Lung (tissue), 12 donors: ENCODE data around the gene QPCT. TPM values are rescaled to one million over a fixed set of nuclear protein-coding genes. Genes with fewer than 3 reads are reported as not detected.

Experiments used
- ATAC-seq: fragments of 200-7000 bp; cut with Tn5 transposase; one replicate; pipeline ENCODE4 v1.9.1; 2020; ENCODE audit warnings: moderate number of reproducible peaks; ENCODE audit not compliant: insufficient read depth, low FRiP score
- DNase-seq, 3 donors: peaks; one replicate each; pipeline ENCODE4 v3.0.0-alpha.2; 2013 to 2017
- H3K27ac ChIP-seq, 2 donors: one replicate each; pipeline ENCODE4 v1.5.1; 2013; ENCODE audit warnings: mild to moderate bottlenecking in 2 of 2, moderate library complexity in 2 of 2, control low read depth in 1 of 2, inconsistent platforms in 1 of 2, low read depth in 1 of 2, low read length in 1 of 2
- H3K27me3 ChIP-seq, 3 donors: one replicate each; pipeline ENCODE4 v1.5.1; 2013; ENCODE audit warnings: low read length in 2 of 3; ENCODE audit not compliant: control insufficient read depth in 3 of 3, insufficient read depth in 3 of 3
- H3K36me3 ChIP-seq, 4 donors: one replicate each; pipeline ENCODE4 v1.5.1; 2013; ENCODE audit warnings: low read length in 4 of 4, mild to moderate bottlenecking in 1 of 4, moderate library complexity in 1 of 4; ENCODE audit not compliant: control insufficient read depth in 4 of 4, insufficient read depth in 4 of 4
- H3K4me1 ChIP-seq, 5 donors: one replicate each; pipeline ENCODE4 v1.5.1; 2013; ENCODE audit warnings: low read length in 5 of 5, mild to moderate bottlenecking in 2 of 5, moderate library complexity in 1 of 5; ENCODE audit not compliant: control insufficient read depth in 5 of 5, insufficient read depth in 5 of 5
- H3K4me3 ChIP-seq: one replicate; pipeline ENCODE4 v1.5.1; 2013; ENCODE audit warnings: mild to moderate bottlenecking, control low read depth, moderate library complexity
- H3K9ac ChIP-seq, 2 donors: one replicate each; pipeline ENCODE4 v1.5.1; 2013; ENCODE audit warnings: low read length in 2 of 2, control low read depth in 1 of 2; ENCODE audit not compliant: insufficient read depth in 1 of 2
- H3K9me3 ChIP-seq, 4 donors: one replicate each; pipeline ENCODE4 v1.5.1; 2013; ENCODE audit warnings: low read length in 3 of 4, mild to moderate bottlenecking in 1 of 4, moderate library complexity in 1 of 4; ENCODE audit not compliant: control insufficient read depth in 4 of 4, insufficient read depth in 3 of 4
- CTCF ChIP-seq: IDR thresholded peaks from 2 replicates; pipeline ENCODE4 v1.5.1; 2012; ENCODE audit warnings: mild to moderate bottlenecking; ENCODE audit errors: control extremely low read depth, extremely low read depth
- WGBS, 2 donors: extraction: QIAGEN DNeasy Blood & Tissue Kit; methylation state at CpG; one replicate each; pipeline ENCODE4 v1.1.7; 2013; 5-methylcytosine and 5-hydroxymethylcytosine counted together
- polyA plus RNA-seq, 2 donors: library from polyadenylated mRNA; stranded (reverse); fragments of 200-250 nt; gene quantifications; one replicate each; pipeline ENCODE4 v1.2.1, GENCODE V29; 2013
- total RNA-seq, 2 donors: library from RNA; depleted of rRNA in 1 of 2; stranded (reverse); fragments of >200 nt in 1 of 2; gene quantifications; one replicate each; pipeline ENCODE4 v1.2.1, GENCODE V29; 2014 to 2021
- donor health status: control.
- donor health status: control.
- donor health status: Bipolar disorder and iron deficiency.
- donor health status: healthy.
- donor health status: DM: yes; HTN: yes; CAD: no.

The QPCT gene
- total and polyA plus RNA-seq, 4 donors: 3.0 to 34.1 (median 7.4) TPM

- H3K27me3 ChIP-seq: no peaks in the 10 kb centered on the region
- TF ChIP-seq CTCF: no peak
- peaks cover 0 to 8% (median 0%) of the 10 kb centered on the region in 5 donors for H3K4me1 ChIP-seq
- ATAC-seq: no peak
- DNase-seq: no peak
- no peak overlapping the region for H3K4me3 ChIP-seq
- H3K9me3 ChIP-seq: no peaks in the 10 kb centered on the region
- H3K27ac ChIP-seq: no peak overlapping the region
- H3K36me3 ChIP-seq: no peaks in the 10 kb centered on the region
- H3K9ac ChIP-seq: no peak overlapping the region
Observed at GRCh38 chr2:37372000-37372399, 27.6 kb downstream of the QPCT start.

- H3K9me3 ChIP-seq: no peaks in the 10 kb centered on the region
- no peaks in the 10 kb centered on the region for H3K36me3 ChIP-seq
- H3K4me3 ChIP-seq: no peak overlapping the region
- no peak for TF ChIP-seq CTCF
- H3K27me3 ChIP-seq: no peaks in the 10 kb centered on the region
- 77 to 86% methylated on average over 8 of the region's 8 CpGs for WGBS, 2 donors
- no peak for ATAC-seq
- DNase-seq: peak in 2 of 3 donors; percentile 9 to 14
- peaks cover 0 to 15% (median 0%) of the 10 kb centered on the region in 5 donors for H3K4me1 ChIP-seq
- H3K27ac ChIP-seq: no peak overlapping the region
- H3K9ac ChIP-seq: no peak overlapping the region
Observed at GRCh38 chr2:37375741-37376288, 31.4 kb downstream of the QPCT start.

GRCh38 chr2:37376421-37377186 lies 32.2 kb downstream of the QPCT start:
- WGBS, 2 donors: 64 to 76% methylated on average over 9 of the region's 9 CpGs

More at GRCh38 chr2:37376421-37377186, 32.2 kb downstream of the QPCT start:
- Histone ChIP-seq H3K4me1 (peaks cover 0 to 15% (median 0%) of the 10 kb centered on the region in 5 donors), H3K36me3 (no peaks in the 10 kb centered on the region), H3K4me3 (no peak overlapping the region), H3K27me3 (no peaks in the 10 kb centered on the region), H3K27ac (no peak overlapping the region), H3K9me3 (no peaks in the 10 kb centered on the region), H3K9ac (no peak overlapping the region)
- no peak for TF ChIP-seq CTCF
- DNase-seq (peak; percentile 68 to 90 (median 82)), ATAC-seq (no peak)
